Panc1 (cell line): ENCODE data around the gene ANKRD65. TPM values are rescaled to one million over a fixed set of nuclear protein-coding genes. Genes with fewer than 3 reads are reported as not detected.

Experiments used
- ATAC-seq: fragments of 200-7000 bp; cut with Tn5 transposase; 2 replicates; pipeline ENCODE4 v1.9.1; 2020; ENCODE audit warnings: mild to moderate bottlenecking, moderate library complexity
- BruUV-seq: library from RNA; stranded (reverse); fragments of 400-500 nt; replicated peaks from 2 replicates; lab custom pipeline; 2021; lab: Mats Ljungman, UMichigan
- CTCF ChIA-PET: fragments of 300-600 bp; sonication (Branson Sonifier 250); formaldehyde crosslinking; loops from one replicate; lab custom pipeline; 2022; ENCODE audit warnings: antibody characterized with exemption; lab: Charles Lee
- POLR2A ChIA-PET: fragments of 300-600 bp; sonication (Branson Sonifier 250); formaldehyde crosslinking; loops from one replicate; lab custom pipeline; 2022; ENCODE audit warnings: antibody characterized with exemption; lab: Charles Lee
- DNase-seq: peaks from one replicate; pipeline ENCODE4 v3.0.0-alpha.2; 2010; ENCODE audit warnings: low read depth, low spot score
- H3K27ac ChIP-seq: 2 replicates; pipeline ENCODE4 v1.5.1; 2011; ENCODE audit warnings: mild to moderate bottlenecking, low read length, inconsistent platforms
- H3K27me3 ChIP-seq: fragments of 200-500 bp; sonication (Bioruptor generic); 2 replicates; pipeline ENCODE4 v1.6.0; 2014; ENCODE audit warnings: low read length, inconsistent platforms; ENCODE audit not compliant: control insufficient read depth, insufficient read depth
- H3K36me3 ChIP-seq: fragments of 200-500 bp; sonication (Bioruptor generic); 2 replicates; pipeline ENCODE4 v1.5.1; 2014; ENCODE audit warnings: inconsistent platforms, mild to moderate bottlenecking, low read length, moderate library complexity; ENCODE audit not compliant: control insufficient read depth, insufficient read depth
- H3K4me1 ChIP-seq: 2 replicates; pipeline ENCODE4 v1.5.1; 2011; ENCODE audit warnings: inconsistent platforms, mild to moderate bottlenecking, low read length, moderate library complexity; ENCODE audit not compliant: control insufficient read depth, insufficient read depth
- H3K4me3 ChIP-seq, 2 experiments: 2 replicates each; pipeline ENCODE4 v1.5.1; 2011 to 2012; ENCODE audit warnings: low read depth in 2 of 2, low read length in 2 of 2, mild to moderate bottlenecking in 2 of 2, inconsistent platforms in 1 of 2, moderate library complexity in 1 of 2
- H3K9me3 ChIP-seq: fragments of 200-500 bp; sonication (Bioruptor generic); 2 replicates; pipeline ENCODE4 v1.5.1; 2014; ENCODE audit warnings: low read depth, mild to moderate bottlenecking, inconsistent platforms, low read length, moderate library complexity; ENCODE audit not compliant: control insufficient read depth, insufficient read depth
- POLR2AphosphoS5 ChIP-seq: IDR thresholded peaks from 2 replicates; pipeline ENCODE4 v1.6.1; 2012; ENCODE audit warnings: mild to moderate bottlenecking, low read depth, low read length, moderate library complexity
- SIN3A ChIP-seq: IDR thresholded peaks from 2 replicates; pipeline ENCODE4 v1.6.1; 2012; ENCODE audit warnings: low read depth, mild to moderate bottlenecking, low read length, moderate library complexity, borderline replicate concordance; ENCODE audit not compliant: insufficient read depth
- TCF7L2 ChIP-seq: IDR thresholded peaks from 2 replicates; pipeline ENCODE4 v1.6.1; 2011; ENCODE audit warnings: mild to moderate bottlenecking, low read depth, low read length, inconsistent platforms
- in situ Hi-C: cut with HindIII; loops from 2 replicates; pipeline ENCODE4 v1.10.0; 2016; ENCODE audit warnings: low sequenced_read_pairs, low pct_unique_long_range_greater_than_20kb
- intact Hi-C: fragments of 100-400 bp; cut with micrococcal nuclease; formaldehyde crosslinking; loops from one replicate; pipeline ENCODE4 v1.10.0; 2022; ENCODE audit not compliant: unreplicated experiment
- total RNA-seq: library from RNA; stranded (reverse); gene quantifications from one replicate; pipeline ENCODE4 v1.2.1, GENCODE V29; 2021; ENCODE audit not compliant: unreplicated experiment
- TF ChIP-seq, protein P1 (sequence below), 2 experiments: IDR thresholded peaks; 2 replicates each; pipeline ENCODE4 v1.6.1; 2011 to 2012; ENCODE audit warnings: low read depth in 2 of 2, control low read depth in 1 of 2, low read length in 1 of 2, mild to moderate bottlenecking in 1 of 2, moderate library complexity in 1 of 2; ENCODE audit not compliant: insufficient read depth in 1 of 2
- TF ChIP-seq, protein P2 (sequence below): fragments of 450-650 bp; IDR thresholded peaks from 2 replicates; pipeline ENCODE4 v1.5.1; 2017; ENCODE audit warnings: mild to moderate bottlenecking

ANKRD65 gene
- total RNA-seq, 1 experiment from 2014 or later, result 1.9 TPM

DNA sequence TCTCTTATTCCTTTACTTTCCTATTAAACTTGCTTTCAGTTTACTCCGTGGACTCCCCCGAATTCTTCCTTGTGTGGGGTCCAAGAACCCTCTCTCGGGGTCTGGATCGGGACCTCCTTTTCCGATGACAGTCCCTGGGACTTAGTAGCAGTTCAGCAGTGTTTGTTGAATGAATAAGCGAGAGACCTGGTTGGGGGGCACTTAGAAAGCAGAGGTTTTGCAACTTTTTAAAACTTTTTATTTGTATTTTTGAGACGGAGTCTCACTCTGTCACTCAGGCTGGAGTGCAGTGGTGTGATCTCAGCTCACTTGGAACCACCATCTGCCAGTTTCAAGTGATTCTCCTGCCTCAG, 2.1 kb upstream of the ANKRD65 start:
- in situ Hi-C loops, result no loop called here
- DNase-seq, result no peak

DNA sequence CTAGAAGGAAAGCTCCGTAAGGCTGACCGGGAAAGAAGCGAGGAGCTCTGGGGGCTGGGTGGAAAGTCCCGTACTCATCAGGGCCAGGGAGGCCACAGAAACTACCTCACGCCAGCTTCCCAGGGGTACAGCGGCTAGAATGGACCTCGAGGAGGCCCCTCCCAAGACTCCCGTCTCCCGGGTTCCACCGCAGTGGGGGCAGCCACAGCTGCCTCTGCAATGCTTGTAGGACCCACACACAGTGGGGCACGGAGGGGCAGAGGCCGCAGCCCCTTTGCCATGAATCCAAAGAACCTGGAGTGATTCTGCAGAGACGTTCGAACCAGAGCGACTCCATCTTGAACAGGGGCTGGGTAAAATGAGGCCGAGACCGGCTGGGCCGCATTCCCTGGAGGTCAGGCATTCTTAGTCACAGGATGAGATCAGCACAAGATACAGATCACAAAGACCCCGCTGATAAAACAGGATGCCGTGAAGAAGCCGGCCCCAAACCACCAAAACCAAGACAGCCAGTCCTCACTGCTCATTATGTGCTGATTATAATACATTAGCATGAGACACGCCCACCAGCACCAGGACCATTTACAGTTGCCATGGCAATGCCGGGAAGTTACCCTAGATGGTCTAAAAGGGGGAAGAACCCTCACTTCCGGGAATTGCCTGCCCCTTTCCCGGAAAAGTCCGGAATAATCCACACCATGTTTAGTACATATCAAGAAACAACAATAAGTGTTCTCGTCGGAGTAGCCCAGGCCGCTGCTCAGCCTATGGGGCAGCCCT, 1.6 kb upstream of the ANKRD65 start:
- H3K27me3 ChIP-seq, result no peaks in the 10 kb centered on the region
- H3K27ac ChIP-seq, result peak overlapping the region; percentile 65
- ATAC-seq (no peak), DNase-seq (no peak)
- TF ChIP-seq, protein P1, sequence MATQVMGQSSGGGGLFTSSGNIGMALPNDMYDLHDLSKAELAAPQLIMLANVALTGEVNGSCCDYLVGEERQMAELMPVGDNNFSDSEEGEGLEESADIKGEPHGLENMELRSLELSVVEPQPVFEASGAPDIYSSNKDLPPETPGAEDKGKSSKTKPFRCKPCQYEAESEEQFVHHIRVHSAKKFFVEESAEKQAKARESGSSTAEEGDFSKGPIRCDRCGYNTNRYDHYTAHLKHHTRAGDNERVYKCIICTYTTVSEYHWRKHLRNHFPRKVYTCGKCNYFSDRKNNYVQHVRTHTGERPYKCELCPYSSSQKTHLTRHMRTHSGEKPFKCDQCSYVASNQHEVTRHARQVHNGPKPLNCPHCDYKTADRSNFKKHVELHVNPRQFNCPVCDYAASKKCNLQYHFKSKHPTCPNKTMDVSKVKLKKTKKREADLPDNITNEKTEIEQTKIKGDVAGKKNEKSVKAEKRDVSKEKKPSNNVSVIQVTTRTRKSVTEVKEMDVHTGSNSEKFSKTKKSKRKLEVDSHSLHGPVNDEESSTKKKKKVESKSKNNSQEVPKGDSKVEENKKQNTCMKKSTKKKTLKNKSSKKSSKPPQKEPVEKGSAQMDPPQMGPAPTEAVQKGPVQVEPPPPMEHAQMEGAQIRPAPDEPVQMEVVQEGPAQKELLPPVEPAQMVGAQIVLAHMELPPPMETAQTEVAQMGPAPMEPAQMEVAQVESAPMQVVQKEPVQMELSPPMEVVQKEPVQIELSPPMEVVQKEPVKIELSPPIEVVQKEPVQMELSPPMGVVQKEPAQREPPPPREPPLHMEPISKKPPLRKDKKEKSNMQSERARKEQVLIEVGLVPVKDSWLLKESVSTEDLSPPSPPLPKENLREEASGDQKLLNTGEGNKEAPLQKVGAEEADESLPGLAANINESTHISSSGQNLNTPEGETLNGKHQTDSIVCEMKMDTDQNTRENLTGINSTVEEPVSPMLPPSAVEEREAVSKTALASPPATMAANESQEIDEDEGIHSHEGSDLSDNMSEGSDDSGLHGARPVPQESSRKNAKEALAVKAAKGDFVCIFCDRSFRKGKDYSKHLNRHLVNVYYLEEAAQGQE (IDR thresholded peaks at IDR 0.05; ENCODE audit: insufficient read depth in 1 of 2, low read depth in 2 of 2, low read length in 1 of 2), result no peak
- TF ChIP-seq TCF7L2 (no peak), SIN3A (no peak), POLR2AphosphoS5 (no peak)
- TF ChIP-seq, protein P2, sequence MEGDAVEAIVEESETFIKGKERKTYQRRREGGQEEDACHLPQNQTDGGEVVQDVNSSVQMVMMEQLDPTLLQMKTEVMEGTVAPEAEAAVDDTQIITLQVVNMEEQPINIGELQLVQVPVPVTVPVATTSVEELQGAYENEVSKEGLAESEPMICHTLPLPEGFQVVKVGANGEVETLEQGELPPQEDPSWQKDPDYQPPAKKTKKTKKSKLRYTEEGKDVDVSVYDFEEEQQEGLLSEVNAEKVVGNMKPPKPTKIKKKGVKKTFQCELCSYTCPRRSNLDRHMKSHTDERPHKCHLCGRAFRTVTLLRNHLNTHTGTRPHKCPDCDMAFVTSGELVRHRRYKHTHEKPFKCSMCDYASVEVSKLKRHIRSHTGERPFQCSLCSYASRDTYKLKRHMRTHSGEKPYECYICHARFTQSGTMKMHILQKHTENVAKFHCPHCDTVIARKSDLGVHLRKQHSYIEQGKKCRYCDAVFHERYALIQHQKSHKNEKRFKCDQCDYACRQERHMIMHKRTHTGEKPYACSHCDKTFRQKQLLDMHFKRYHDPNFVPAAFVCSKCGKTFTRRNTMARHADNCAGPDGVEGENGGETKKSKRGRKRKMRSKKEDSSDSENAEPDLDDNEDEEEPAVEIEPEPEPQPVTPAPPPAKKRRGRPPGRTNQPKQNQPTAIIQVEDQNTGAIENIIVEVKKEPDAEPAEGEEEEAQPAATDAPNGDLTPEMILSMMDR, result no peak
- intact Hi-C loops (no loop called here), in situ Hi-C loops (no loop called here)
- H3K9me3 ChIP-seq, result no peaks in the 10 kb centered on the region
- BruUV-seq, result no TSS peak
- CTCF ChIA-PET, result no interaction called here
- H3K4me1 ChIP-seq, result peaks cover 27% of the 10 kb centered on the region
- H3K36me3 ChIP-seq, result no peaks in the 10 kb centered on the region
- H3K4me3 ChIP-seq, result no peak overlapping the region
- POLR2A ChIA-PET, result no interaction called here

More for the DNA sequence above, 2.1 kb upstream of the ANKRD65 start:
- no peak overlapping the region for H3K27ac ChIP-seq
- no peaks in the 10 kb centered on the region for H3K9me3 ChIP-seq
- H3K4me3 ChIP-seq, result no peak overlapping the region
- no peaks in the 10 kb centered on the region for H3K36me3 ChIP-seq
- no TSS peak for BruUV-seq
- TF ChIP-seq, protein P1 (IDR thresholded peaks at IDR 0.05; ENCODE audit: insufficient read depth in 1 of 2, low read depth in 2 of 2, low read length in 1 of 2), result no peak
- TF ChIP-seq SIN3A, result no peak
- no peak for TF ChIP-seq TCF7L2
- TF ChIP-seq POLR2AphosphoS5, result no peak
- TF ChIP-seq, protein P2, result no peak
- intact Hi-C loops, result no loop called here
- peaks cover 29% of the 10 kb centered on the region for H3K4me1 ChIP-seq
- ChIA-PET POLR2A (no interaction called here), CTCF (no interaction called here)
- no peaks in the 10 kb centered on the region for H3K27me3 ChIP-seq
- ATAC-seq, result no peak
